Loucy (cell line): ENCODE data around the gene KIRREL3.

ENCODE experiments used
- EZH2phosphoT487 ChIP-seq: fragments of 200-600 bp; IDR thresholded peaks from 2 replicates; pipeline ENCODE4 v1.6.1; 2018; ENCODE audit warnings: antibody characterized with exemption, mild to moderate bottlenecking, moderate library complexity, borderline replicate concordance
- TF ChIP-seq, protein P1 (sequence below): fragments of 200-600 bp; sonication (generic); conservative IDR thresholded peaks from 2 replicates; pipeline ENCODE4 v1.5.1; 2014; ENCODE audit warnings: mild to moderate bottlenecking, antibody characterized with exemption, low read length

GRCh38 chr11:126978911-126979310, 21.7 kb downstream of the KIRREL3 start:
- TF ChIP-seq, protein P1, sequence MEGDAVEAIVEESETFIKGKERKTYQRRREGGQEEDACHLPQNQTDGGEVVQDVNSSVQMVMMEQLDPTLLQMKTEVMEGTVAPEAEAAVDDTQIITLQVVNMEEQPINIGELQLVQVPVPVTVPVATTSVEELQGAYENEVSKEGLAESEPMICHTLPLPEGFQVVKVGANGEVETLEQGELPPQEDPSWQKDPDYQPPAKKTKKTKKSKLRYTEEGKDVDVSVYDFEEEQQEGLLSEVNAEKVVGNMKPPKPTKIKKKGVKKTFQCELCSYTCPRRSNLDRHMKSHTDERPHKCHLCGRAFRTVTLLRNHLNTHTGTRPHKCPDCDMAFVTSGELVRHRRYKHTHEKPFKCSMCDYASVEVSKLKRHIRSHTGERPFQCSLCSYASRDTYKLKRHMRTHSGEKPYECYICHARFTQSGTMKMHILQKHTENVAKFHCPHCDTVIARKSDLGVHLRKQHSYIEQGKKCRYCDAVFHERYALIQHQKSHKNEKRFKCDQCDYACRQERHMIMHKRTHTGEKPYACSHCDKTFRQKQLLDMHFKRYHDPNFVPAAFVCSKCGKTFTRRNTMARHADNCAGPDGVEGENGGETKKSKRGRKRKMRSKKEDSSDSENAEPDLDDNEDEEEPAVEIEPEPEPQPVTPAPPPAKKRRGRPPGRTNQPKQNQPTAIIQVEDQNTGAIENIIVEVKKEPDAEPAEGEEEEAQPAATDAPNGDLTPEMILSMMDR: no peak
- TF ChIP-seq EZH2phosphoT487: no peak
